ENCODE data around the gene PFKFB3. TPM values are rescaled to one million over a fixed set of nuclear protein-coding genes. Genes with fewer than 3 reads are reported as not detected.

Gene PFKFB3
- total RNA-seq, 1 donor from 2014 or later, result 14.1 TPM

DNA sequence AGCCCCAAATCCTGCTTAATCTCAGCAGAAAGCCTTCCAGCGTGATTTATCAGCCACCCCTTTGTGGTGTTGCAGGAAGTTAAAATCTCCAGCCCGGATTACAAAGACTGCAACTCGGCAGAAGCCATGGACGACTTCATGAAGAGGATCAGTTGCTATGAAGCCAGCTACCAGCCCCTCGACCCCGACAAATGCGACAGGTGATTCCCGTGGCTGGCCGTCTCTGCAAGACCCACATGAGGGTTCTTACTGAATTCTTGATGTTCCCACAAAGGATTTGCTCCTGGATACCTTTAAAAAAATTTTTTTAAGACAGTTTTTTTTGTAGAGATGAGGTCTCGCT lies 16.7 kb downstream of the PFKFB3 start:
- H3K4me1 ChIP-seq, result no peaks in the 10 kb centered on the region
- no peak overlapping the region for H3K27ac ChIP-seq (replicated peaks)
- TF ChIP-seq, protein P1, sequence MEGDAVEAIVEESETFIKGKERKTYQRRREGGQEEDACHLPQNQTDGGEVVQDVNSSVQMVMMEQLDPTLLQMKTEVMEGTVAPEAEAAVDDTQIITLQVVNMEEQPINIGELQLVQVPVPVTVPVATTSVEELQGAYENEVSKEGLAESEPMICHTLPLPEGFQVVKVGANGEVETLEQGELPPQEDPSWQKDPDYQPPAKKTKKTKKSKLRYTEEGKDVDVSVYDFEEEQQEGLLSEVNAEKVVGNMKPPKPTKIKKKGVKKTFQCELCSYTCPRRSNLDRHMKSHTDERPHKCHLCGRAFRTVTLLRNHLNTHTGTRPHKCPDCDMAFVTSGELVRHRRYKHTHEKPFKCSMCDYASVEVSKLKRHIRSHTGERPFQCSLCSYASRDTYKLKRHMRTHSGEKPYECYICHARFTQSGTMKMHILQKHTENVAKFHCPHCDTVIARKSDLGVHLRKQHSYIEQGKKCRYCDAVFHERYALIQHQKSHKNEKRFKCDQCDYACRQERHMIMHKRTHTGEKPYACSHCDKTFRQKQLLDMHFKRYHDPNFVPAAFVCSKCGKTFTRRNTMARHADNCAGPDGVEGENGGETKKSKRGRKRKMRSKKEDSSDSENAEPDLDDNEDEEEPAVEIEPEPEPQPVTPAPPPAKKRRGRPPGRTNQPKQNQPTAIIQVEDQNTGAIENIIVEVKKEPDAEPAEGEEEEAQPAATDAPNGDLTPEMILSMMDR (IDR thresholded peaks at IDR 0.05; ENCODE audit: borderline replicate concordance), result no peak
- H3K9me3 ChIP-seq (replicated peaks), result no peaks in the 10 kb centered on the region
- H3K27me3 ChIP-seq (ENCODE audit: low read depth), result no peaks in the 10 kb centered on the region
- peaks cover 100% of the 10 kb centered on the region for H3K36me3 ChIP-seq
- intact Hi-C loops (cut with micrococcal nuclease), result loop anchor here (10.0 kb wide), 1 partner anchor 185 kb away; no protein-coding TSS in a partner anchor
- H3K4me3 ChIP-seq, result no peak overlapping the region
- no peak for DNase-seq

DNA sequence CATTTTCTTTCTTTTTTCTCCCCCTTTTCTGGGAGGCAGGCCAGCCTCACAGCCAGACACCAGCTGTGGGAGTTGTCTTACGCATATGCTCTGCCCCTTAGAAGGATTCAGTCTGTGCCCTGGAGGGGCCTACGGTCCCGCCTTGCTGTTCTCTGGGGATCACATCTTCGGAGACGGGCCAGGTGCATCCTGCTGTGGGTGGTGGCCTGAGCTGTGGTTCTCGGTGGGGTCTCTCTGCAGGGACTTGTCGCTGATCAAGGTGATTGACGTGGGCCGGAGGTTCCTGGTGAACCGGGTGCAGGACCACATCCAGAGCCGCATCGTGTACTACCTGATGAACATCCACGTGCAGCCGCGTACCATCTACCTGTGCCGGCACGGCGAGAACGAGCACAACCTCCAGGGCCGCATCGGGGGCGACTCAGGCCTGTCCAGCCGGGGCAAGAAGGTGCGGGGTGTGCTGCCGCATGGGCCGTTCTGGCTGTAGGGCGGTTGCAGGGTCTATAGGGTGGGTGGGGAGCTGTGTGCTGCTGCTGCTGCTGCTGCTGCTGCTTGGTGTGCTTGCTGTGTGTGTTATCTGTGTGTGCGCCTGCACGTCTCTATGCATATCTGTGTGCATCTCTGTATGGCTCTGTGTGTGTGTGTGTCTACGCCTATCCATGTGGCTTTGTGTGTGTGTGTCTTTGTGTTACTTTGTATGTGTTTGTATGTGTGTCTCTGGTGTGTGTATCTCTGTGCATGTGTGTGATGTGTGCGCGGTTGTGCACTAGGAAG lies 17.9 kb downstream of the PFKFB3 start:
- Histone ChIP-seq H3K36me3 (peaks cover 100% of the 10 kb centered on the region), H3K27ac (replicated peaks) (no peak overlapping the region), H3K9me3 (replicated peaks) (no peaks in the 10 kb centered on the region), H3K27me3 (ENCODE audit: low read depth) (no peaks in the 10 kb centered on the region), H3K4me3 (no peak overlapping the region), H3K4me1 (no peaks in the 10 kb centered on the region)
- intact Hi-C loops (cut with micrococcal nuclease), result no loop called here
- TF ChIP-seq, protein P1 (IDR thresholded peaks at IDR 0.05; ENCODE audit: borderline replicate concordance), result no peak
- DNase-seq, result no peak

DNA sequence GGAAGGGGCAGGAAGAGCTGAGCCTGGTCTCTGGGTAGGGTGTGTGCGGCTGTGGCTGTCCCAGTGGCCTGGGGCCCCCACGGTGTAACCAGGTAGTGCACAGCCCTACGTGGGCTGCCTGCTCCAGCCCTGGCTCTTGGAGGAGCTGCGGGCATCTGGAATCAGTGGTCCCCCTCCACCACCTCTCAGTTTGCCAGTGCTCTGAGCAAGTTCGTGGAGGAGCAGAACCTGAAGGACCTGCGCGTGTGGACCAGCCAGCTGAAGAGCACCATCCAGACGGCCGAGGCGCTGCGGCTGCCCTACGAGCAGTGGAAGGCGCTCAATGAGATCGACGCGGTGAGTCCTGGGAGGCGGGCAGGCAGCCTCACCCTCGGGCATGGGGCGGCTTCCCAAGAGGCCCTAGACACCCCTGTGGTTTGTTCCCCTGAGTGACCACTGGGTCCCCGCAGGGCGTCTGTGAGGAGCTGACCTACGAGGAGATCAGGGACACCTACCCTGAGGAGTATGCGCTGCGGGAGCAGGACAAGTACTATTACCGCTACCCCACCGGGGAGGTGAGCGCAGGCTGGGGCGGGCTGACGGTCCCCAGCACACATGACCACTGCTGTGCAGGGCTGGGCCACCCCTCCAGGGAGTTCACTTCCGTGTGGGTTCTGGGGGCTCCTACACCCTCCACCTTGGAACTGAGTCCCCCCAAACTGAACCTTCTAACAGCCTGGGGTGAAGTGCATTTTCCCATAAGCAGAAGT lies 18.6 kb downstream of the PFKFB3 start:
- no peak overlapping the region for H3K4me3 ChIP-seq
- no peak for DNase-seq
- H3K4me1 ChIP-seq, result no peaks in the 10 kb centered on the region
- peaks cover 100% of the 10 kb centered on the region for H3K36me3 ChIP-seq
- intact Hi-C loops (cut with micrococcal nuclease), result no loop called here
- TF ChIP-seq, protein P1 (IDR thresholded peaks at IDR 0.05; ENCODE audit: borderline replicate concordance), result no peak
- H3K9me3 ChIP-seq (replicated peaks), result no peaks in the 10 kb centered on the region
- H3K27ac ChIP-seq (replicated peaks), result no peak overlapping the region
- H3K27me3 ChIP-seq (ENCODE audit: low read depth), result no peaks in the 10 kb centered on the region

DNA sequence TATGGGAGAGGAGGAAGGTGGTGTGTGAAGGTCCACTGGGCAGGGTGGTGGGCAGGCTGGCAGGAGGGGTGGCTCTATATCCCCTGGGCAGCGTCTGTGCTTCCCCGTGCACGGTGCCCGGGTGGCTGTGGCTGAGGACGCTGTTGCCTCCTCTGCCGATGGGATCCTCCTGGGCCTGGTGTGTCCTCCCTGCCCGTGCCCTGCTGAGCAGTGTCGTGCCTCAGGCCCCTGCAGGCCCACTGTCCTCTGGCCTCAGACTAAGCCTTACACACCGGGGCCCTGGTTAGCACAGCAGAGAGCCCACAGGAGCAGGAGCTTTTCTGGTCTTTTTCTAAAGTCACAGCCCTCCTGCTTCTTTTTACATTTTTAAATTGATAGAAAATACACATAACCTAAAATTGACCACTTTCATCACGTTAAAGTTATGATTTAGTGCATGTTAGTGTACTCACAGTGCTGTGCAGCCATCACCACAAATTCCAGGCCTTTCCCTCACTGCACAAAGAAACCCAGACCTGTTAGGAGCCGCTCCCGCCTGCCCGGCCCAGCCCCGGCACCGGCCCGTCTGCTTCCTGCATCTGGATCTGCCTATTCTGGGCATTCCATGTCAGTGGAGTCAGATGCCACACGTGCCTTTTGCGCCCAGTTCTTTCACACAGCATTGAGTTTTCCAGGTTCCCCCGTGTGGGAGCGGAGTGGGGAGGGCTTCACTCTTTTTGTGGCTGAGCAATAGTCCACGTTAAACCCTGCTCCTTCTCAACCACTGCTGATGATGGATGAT lies 19.4 kb downstream of the PFKFB3 start:
- peaks cover 100% of the 10 kb centered on the region for H3K36me3 ChIP-seq
- H3K4me1 ChIP-seq, result peaks cover 1% of the 10 kb centered on the region
- H3K27ac ChIP-seq (replicated peaks), result no peak overlapping the region
- intact Hi-C loops (cut with micrococcal nuclease), result no loop called here
- no peak for DNase-seq
- no peaks in the 10 kb centered on the region for H3K27me3 ChIP-seq (ENCODE audit: low read depth)
- TF ChIP-seq, protein P1 (IDR thresholded peaks at IDR 0.05; ENCODE audit: borderline replicate concordance), result no peak
- H3K9me3 ChIP-seq (replicated peaks), result no peaks in the 10 kb centered on the region
- H3K4me3 ChIP-seq, result no peak overlapping the region

DNA sequence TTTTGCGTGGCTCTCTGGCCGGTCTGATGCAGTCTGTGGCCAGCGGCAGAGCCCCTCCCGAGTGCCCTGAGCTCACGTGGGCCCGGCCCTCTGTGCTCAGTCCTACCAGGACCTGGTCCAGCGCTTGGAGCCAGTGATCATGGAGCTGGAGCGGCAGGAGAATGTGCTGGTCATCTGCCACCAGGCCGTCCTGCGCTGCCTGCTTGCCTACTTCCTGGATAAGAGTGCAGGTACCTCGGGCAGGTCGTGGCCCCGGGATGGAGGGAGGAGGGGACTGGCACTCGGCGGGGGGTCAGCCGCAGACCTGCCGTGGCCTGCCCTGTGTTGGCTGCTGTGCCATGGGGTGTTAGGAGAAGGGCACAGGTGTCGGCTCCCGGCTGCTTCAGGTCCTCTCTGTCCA lies 20.0 kb downstream of the PFKFB3 start:
- no peaks in the 10 kb centered on the region for H3K27me3 ChIP-seq (ENCODE audit: low read depth)
- H3K36me3 ChIP-seq, result peaks cover 100% of the 10 kb centered on the region
- no peak overlapping the region for H3K27ac ChIP-seq (replicated peaks)
- no peak for DNase-seq
- TF ChIP-seq, protein P1 (IDR thresholded peaks at IDR 0.05; ENCODE audit: borderline replicate concordance), result no peak
- H3K4me3 ChIP-seq, result no peak overlapping the region
- no peaks in the 10 kb centered on the region for H3K9me3 ChIP-seq (replicated peaks)
- intact Hi-C loops (cut with micrococcal nuclease), result no loop called here
- peaks cover 7% of the 10 kb centered on the region for H3K4me1 ChIP-seq

All from left ventricle myocardium inferior (tissue), 1 donor.